HepG2 (cell line): ENCODE results near the gene TPTE2. TPM values are rescaled to one million over a fixed set of nuclear protein-coding genes. Genes with fewer than 3 reads are reported as not detected.
A peak's percentile ranks its signal among the peaks of the same experiment; 100 is the strongest.

Experiments used
- CBX1 ChIP-seq: IDR thresholded peaks from one replicate; pipeline ENCODE4 v1.6.1; 2016; ENCODE audit warnings: antibody characterized with exemption, low read depth
- EED ChIP-seq: sonication (generic); formaldehyde crosslinking; IDR thresholded peaks from 2 replicates; pipeline ENCODE4 v1.5.0; 2020; ENCODE audit warnings: mild to moderate bottlenecking, missing genetic modification reagents
- HMG20B ChIP-seq: conservative IDR thresholded peaks from 2 replicates; pipeline ENCODE4 v1.6.1; 2016; ENCODE audit warnings: missing genetic modification reagents, missing compliant biosample characterization
- MBD4 ChIP-seq: IDR thresholded peaks from 2 replicates; pipeline ENCODE4 v1.6.1; 2012; ENCODE audit warnings: low read length, inconsistent platforms, borderline replicate concordance
- MTF1 ChIP-seq: sonication (generic); formaldehyde crosslinking; IDR thresholded peaks from 2 replicates; pipeline ENCODE4 v1.5.0; 2020; ENCODE audit warnings: missing genetic modification reagents
- SMAD1 ChIP-seq: sonication (generic); formaldehyde crosslinking; IDR thresholded peaks from 2 replicates; pipeline ENCODE4 v1.4.0; 2020; ENCODE audit warnings: missing genetic modification reagents, low read depth, mild to moderate bottlenecking, borderline replicate concordance
- SNAPC5 ChIP-seq: sonication (generic); formaldehyde crosslinking; IDR thresholded peaks from 2 replicates; pipeline ENCODE4 v1.8.1; 2023; ENCODE audit warnings: mild to moderate bottlenecking, missing genetic modification reagents, borderline replicate concordance
- SP5 ChIP-seq: IDR thresholded peaks from 2 replicates; pipeline ENCODE4 v1.6.1; 2016; ENCODE audit warnings: low read depth, borderline replicate concordance
- TCF7L2 ChIP-seq: IDR thresholded peaks from 2 replicates; pipeline ENCODE4 v1.6.1; 2011; ENCODE audit warnings: mild to moderate bottlenecking, low read depth, low read length, moderate library complexity
- TMF1 ChIP-seq: sonication (generic); formaldehyde crosslinking; IDR thresholded peaks from 2 replicates; pipeline ENCODE4 v1.8.1; 2022; ENCODE audit warnings: low read depth, missing genetic modification reagents
- TOPORS ChIP-seq: sonication (generic); formaldehyde crosslinking; IDR thresholded peaks from 2 replicates; pipeline ENCODE4 v1.8.0; 2023; ENCODE audit warnings: mild to moderate bottlenecking, missing genetic modification reagents
- ZBTB10 ChIP-seq: sonication (generic); formaldehyde crosslinking; IDR thresholded peaks from 2 replicates; pipeline ENCODE4 v1.4.0; 2020; ENCODE audit warnings: missing genetic modification reagents, borderline replicate concordance
- ZNF326 ChIP-seq: sonication (generic); formaldehyde crosslinking; IDR thresholded peaks from 2 replicates; pipeline ENCODE4 v1.4.0; 2020; ENCODE audit warnings: missing genetic modification reagents, borderline replicate concordance
- ZNF451 ChIP-seq: sonication (generic); formaldehyde crosslinking; IDR thresholded peaks from 2 replicates; pipeline ENCODE4 v1.5.0; 2020; ENCODE audit warnings: mild to moderate bottlenecking, missing genetic modification reagents
- ZNF543 ChIP-seq: sonication (generic); formaldehyde crosslinking; IDR thresholded peaks from 2 replicates; pipeline ENCODE4 v1.4.0; 2020; ENCODE audit warnings: mild to moderate bottlenecking, missing genetic modification reagents
- ZNF549 ChIP-seq: sonication (generic); formaldehyde crosslinking; IDR thresholded peaks from 2 replicates; pipeline ENCODE4 v1.5.0; 2020; ENCODE audit warnings: missing genetic modification reagents
- ZNF773 ChIP-seq: sonication (generic); formaldehyde crosslinking; IDR thresholded peaks from 2 replicates; pipeline ENCODE4 v1.4.0; 2020; ENCODE audit warnings: missing genetic modification reagents, borderline replicate concordance
- ZSCAN21 ChIP-seq: sonication (generic); formaldehyde crosslinking; IDR thresholded peaks from 2 replicates; pipeline ENCODE4 v1.8.0; 2022; ENCODE audit warnings: mild to moderate bottlenecking, missing genetic modification reagents, moderate library complexity, borderline replicate concordance
- polyA plus RNA-seq, 8 experiments: library from polyadenylated mRNA; depleted of rRNA in 3 of 8; stranded (reverse) in 7 of 8; unstranded in 1 of 8; fragments of >200 nt; fragmentation: Illumina TruSeq in 4 of 8; extraction: Trizol in 4 of 8; gene quantifications; 2 replicates each; pipeline versions ENCODE4 v1.2.1 to v1.2.3, GENCODE V29; 2011 to 2016; ENCODE audit warnings: low read depth in 4 of 8, missing spikeins in 1 of 8, mixed read lengths in 1 of 8; ENCODE audit not compliant: insufficient read depth in 1 of 8
- total RNA-seq, 5 experiments: library from RNA; depleted of rRNA; stranded (reverse); fragments of >200 nt; fragmentation: Illumina TruSeq; extraction: Trizol; gene quantifications; 2 replicates each; pipeline ENCODE4 v1.2.3, GENCODE V29; 2016; ENCODE audit warnings: low read depth in 1 of 5
- TF ChIP-seq, protein P1 (sequence below): sonication (generic); formaldehyde crosslinking; IDR thresholded peaks from 2 replicates; pipeline ENCODE4 v1.8.0; 2022; ENCODE audit warnings: mild to moderate bottlenecking, missing genetic modification reagents
- TF ChIP-seq, protein P2 (sequence below): sonication (generic); formaldehyde crosslinking; IDR thresholded peaks from 2 replicates; pipeline ENCODE4 v1.5.1; 2020; ENCODE audit warnings: mild to moderate bottlenecking, missing genetic modification reagents
- TF ChIP-seq, protein P3 (sequence below): sonication (generic); formaldehyde crosslinking; IDR thresholded peaks from 2 replicates; pipeline ENCODE4 v1.5.1; 2020; ENCODE audit warnings: missing genetic modification reagents, mild to moderate bottlenecking, borderline replicate concordance
- TF ChIP-seq, protein P4 (sequence below): sonication (generic); formaldehyde crosslinking; IDR thresholded peaks from 2 replicates; pipeline ENCODE4 v1.5.1; 2020; ENCODE audit warnings: mild to moderate bottlenecking, missing genetic modification reagents, borderline replicate concordance

TPTE2 gene
- total and polyA plus RNA-seq, 2 of the 13 experiments (the other 11 are each of a cell fraction or from before 2014, with no cell fraction given) = 0.07 TPM; not detected in 1

DNA sequence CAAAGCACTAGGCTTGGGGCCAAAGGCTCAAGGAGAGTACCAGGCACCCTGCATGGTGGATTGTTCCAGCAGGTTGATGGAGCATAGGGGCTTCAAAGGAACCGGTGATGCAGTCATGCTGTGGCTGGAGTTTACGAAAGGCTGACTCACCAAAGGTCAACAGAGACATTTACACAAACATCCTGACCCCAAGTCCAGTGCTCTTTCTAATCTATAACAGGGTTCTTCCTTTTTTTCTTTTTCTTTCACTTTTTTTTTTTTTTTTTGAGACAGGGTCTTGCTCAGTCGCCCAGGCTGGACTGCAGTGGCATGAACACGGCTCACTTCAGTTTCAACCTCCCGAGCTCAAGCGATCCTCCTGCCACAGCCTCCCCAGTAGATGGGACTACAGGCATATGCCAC lies 35.6 kb upstream of the TPTE2 start (continued):
- TF ChIP-seq, protein P1, sequence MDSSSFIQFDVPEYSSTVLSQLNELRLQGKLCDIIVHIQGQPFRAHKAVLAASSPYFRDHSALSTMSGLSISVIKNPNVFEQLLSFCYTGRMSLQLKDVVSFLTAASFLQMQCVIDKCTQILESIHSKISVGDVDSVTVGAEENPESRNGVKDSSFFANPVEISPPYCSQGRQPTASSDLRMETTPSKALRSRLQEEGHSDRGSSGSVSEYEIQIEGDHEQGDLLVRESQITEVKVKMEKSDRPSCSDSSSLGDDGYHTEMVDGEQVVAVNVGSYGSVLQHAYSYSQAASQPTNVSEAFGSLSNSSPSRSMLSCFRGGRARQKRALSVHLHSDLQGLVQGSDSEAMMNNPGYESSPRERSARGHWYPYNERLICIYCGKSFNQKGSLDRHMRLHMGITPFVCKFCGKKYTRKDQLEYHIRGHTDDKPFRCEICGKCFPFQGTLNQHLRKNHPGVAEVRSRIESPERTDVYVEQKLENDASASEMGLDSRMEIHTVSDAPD = 0 out of 2 replicates have a peak, but pooled peaks have one; percentile 58
- TF ChIP-seq TOPORS (CRISPR knock-in tag) (no peak), HMG20B (0 out of 2 replicates have a peak, but pooled peaks have one; percentile 61), ZNF451 (CRISPR knock-in tag) (no peak), MBD4 (no peak), SMAD1 (no peak), EED (CRISPR knock-in tag) (no peak), ZNF543 (CRISPR knock-in tag) (no peak), SNAPC5 (CRISPR knock-in tag) (no peak), ZSCAN21 (CRISPR knock-in tag) (0 out of 2 replicates have a peak, but pooled peaks have one; percentile 29), TMF1 (no peak), ZNF326 (no peak), MTF1 (CRISPR knock-in tag) (no peak), ZNF773 (CRISPR knock-in tag) (no peak), TCF7L2 (peak; percentile 93), SP5 (CRISPR knock-in tag) (no peak), ZNF549 (no peak), ZBTB10 (no peak), CBX1 (peak; percentile 71)
- TF ChIP-seq, protein P2, sequence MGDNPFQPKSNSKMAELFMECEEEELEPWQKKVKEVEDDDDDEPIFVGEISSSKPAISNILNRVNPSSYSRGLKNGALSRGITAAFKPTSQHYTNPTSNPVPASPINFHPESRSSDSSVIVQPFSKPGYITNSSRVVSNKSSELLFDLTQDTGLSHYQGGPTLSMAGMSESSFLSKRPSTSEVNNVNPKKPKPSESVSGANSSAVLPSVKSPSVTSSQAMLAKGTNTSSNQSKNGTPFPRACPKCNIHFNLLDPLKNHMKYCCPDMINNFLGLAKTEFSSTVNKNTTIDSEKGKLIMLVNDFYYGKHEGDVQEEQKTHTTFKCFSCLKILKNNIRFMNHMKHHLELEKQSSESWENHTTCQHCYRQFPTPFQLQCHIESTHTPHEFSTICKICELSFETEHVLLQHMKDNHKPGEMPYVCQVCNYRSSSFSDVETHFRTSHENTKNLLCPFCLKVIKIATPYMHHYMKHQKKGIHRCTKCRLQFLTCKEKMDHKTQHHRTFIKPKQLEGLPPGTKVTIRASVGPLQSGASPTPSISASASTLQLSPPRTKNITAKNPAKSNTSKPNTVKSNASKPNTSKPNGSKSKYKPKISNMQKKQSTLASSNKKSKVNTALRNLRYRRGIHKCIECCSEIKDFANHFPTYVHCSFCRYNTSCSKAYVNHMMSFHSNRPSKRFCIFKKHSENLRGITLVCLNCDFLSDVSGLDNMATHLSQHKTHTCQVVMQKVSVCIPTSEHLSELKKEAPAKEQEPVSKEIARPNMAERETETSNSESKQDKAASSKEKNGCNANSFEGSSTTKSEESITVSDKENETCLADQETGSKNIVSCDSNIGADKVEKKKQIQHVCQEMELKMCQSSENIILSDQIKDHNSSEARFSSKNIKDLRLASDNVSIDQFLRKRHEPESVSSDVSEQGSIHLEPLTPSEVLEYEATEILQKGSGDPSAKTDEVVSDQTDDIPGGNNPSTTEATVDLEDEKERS (CRISPR knock-in tag) = peak; percentile 84
- TF ChIP-seq, protein P3, sequence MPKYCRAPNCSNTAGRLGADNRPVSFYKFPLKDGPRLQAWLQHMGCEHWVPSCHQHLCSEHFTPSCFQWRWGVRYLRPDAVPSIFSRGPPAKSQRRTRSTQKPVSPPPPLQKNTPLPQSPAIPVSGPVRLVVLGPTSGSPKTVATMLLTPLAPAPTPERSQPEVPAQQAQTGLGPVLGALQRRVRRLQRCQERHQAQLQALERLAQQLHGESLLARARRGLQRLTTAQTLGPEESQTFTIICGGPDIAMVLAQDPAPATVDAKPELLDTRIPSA (CRISPR knock-in tag) = no peak
- TF ChIP-seq, protein P4, sequence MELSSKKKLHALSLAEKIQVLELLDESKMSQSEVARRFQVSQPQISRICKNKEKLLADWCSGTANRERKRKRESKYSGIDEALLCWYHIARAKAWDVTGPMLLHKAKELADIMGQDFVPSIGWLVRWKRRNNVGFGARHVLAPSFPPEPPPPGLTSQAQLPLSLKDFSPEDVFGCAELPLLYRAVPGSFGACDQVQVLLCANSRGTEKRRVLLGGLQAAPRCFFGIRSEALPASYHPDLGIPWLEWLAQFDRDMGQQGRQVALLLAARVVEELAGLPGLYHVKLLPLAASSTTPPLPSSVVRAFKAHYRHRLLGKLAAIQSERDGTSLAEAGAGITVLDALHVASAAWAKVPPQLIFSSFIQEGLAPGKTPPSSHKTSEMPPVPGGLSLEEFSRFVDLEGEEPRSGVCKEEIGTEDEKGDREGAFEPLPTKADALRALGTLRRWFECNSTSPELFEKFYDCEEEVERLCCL = no peak
